NCI-H1694 treated with DMSO at 0.1 percent for 48 hours (cell line): ENCODE measurements around the gene LRRC32.
"Not testable (repeated sequence)": the region's sequence is repeated elsewhere in the genome, so short reads cannot be mapped to it uniquely, and the experiment has no call there.

ENCODE experiments used
- DNase-seq: peaks from one replicate; lab custom pipeline; 2025; lab: John Stamatoyannopoulos, UW

LRRC32 gene

GRCh38 chr11:76610371-76610770 lies 60.2 kb downstream of the LRRC32 start:
- DNase-seq = no peak

- no peak for DNase-seq
These were observed 60.7 kb downstream of the LRRC32 start for GRCh38 chr11:76609736-76610370.

GRCh38 chr11:76608879-76609460 lies 61.6 kb downstream of the LRRC32 start:
- DNase-seq = not testable (repeated sequence)

DNA sequence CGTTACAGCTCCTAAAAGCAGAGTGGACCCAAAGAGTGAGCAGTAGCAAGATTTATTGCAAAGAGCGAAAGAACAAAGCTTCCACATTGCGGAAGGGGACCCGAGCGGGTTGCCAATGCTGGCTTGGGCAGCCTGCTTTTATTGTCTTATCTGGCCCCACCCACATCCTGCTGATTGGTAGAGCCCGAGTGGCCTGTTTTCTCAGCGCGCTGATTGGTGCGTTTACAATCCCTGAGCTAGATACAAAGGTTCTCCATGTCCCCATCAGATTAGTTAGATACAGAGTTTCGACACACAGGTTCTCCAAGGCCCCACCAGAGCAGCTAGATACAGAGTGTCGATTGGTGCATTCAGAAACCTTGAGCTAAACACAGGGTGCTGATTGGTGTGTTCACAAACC lies 62.3 kb downstream of the LRRC32 start:
- DNase-seq = not testable (repeated sequence)
